HAP-1 (cell line): ENCODE measurements around the gene ANAPC5.
"Not testable (repeated sequence)": the region's sequence is repeated elsewhere in the genome, so short reads cannot be mapped to it uniquely, and the experiment has no call there.

ENCODE experiments used
- DNase-seq, 2 experiments: peaks; one replicate each; pipeline ENCODE4 v3.0.0-alpha.2; 2016 to 2020; ENCODE audit warnings: low spot score in 2 of 2
- H3K27me3 ChIP-seq: fragments of 250-450 bp; sonication (Bioruptor Pico); 2 replicates; pipeline ENCODE4 v1.5.1; 2020; ENCODE audit warnings: low read depth, mild to moderate bottlenecking, moderate library complexity
- H3K36me3 ChIP-seq: fragments of 250-450 bp; sonication (Bioruptor Pico); replicated peaks from 2 replicates; pipeline ENCODE4 v1.5.1; 2020; ENCODE audit warnings: mild to moderate bottlenecking
- H3K4me1 ChIP-seq: fragments of 250-450 bp; sonication (Bioruptor Pico); 2 replicates; pipeline ENCODE4 v1.5.1; 2020; ENCODE audit warnings: mild to moderate bottlenecking
- H3K4me3 ChIP-seq: fragments of 250-450 bp; sonication (Bioruptor Pico); 2 replicates; pipeline ENCODE4 v1.5.1; 2020; ENCODE audit warnings: mild to moderate bottlenecking, moderate library complexity
- H3K9me3 ChIP-seq: fragments of 250-450 bp; sonication (Bioruptor Pico); 2 replicates; pipeline ENCODE4 v1.5.1; 2020; ENCODE audit warnings: mild to moderate bottlenecking, moderate library complexity
- in situ Hi-C: fragments of 300-500 bp; cut with MboI; formaldehyde crosslinking; loops from 3 replicates; pipeline ENCODE4 v1.14.3; 2020; ENCODE audit warnings: low sequenced_read_pairs, inconsistent platforms, mixed read lengths

Gene ANAPC5

DNA sequence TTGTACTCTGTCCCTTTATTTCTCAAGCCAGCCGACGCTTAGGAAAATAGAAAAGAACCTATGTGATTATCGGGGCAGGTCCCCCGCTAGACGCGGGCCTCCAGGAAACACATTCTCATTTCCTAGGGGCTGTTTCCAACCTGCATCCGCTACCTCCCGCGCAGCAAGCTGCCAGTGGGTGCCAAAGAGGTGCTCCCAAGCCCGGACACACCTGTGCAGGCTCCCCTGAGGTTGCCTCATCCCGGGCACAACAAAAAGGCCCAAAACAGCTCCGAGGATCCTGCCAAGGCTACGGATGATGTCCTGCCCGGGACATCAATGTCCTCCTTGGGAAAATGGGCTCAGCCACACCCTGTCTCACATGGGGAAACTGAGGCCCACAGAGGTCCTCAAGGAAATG lies 71.1 kb downstream of the ANAPC5 start:
- H3K9me3 ChIP-seq, H3K27me3 ChIP-seq, in situ Hi-C loops, H3K4me3 ChIP-seq, DNase-seq, H3K4me1 ChIP-seq, H3K36me3 ChIP-seq: not testable (repeated sequence)

DNA sequence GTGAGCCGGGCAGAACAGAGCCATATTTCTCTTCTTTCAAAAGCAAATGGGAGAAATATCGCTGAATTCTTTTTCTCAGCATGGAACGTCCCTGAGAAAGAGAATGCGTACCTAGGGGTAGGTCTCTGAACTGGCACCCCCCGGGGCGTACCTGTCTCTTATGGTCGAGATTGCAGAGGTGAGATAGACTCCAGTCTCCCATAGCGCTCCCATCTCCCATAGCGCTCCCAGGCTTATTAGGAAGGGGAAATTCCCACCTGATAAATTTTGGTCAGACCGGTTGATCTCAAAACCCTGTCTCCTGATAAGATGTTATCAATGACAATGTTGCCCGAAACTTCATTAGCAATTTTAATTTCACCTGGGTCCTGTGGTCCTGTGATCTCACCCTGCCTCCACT lies 71.7 kb downstream of the ANAPC5 start:
- H3K36me3 ChIP-seq, H3K4me3 ChIP-seq, H3K4me1 ChIP-seq, H3K9me3 ChIP-seq, DNase-seq, in situ Hi-C loops, H3K27me3 ChIP-seq: not testable (repeated sequence)

GRCh38 chr12:121279507-121279915 lies 72.7 kb downstream of the ANAPC5 start:
- Histone ChIP-seq H3K4me1 (no peaks in the 10 kb centered on the region), H3K27me3 (no peaks in the 10 kb centered on the region), H3K4me3 (no peak overlapping the region), H3K36me3 (peaks cover 7% of the 10 kb centered on the region), H3K9me3 (no peaks in the 10 kb centered on the region)
- DNase-seq = no peak
- in situ Hi-C loops = no loop called here

- DNase-seq = no peak
- H3K36me3 ChIP-seq = peaks cover 7% of the 10 kb centered on the region
Observed at GRCh38 chr12:121279071-121279375, 73.2 kb downstream of the ANAPC5 start.

GRCh38 chr12:121278169-121279070 lies 73.8 kb downstream of the ANAPC5 start:
- Histone ChIP-seq H3K36me3 (peaks cover 5% of the 10 kb centered on the region), H3K4me1 (no peaks in the 10 kb centered on the region), H3K9me3 (no peaks in the 10 kb centered on the region), H3K27me3 (no peaks in the 10 kb centered on the region), H3K4me3 (no peak overlapping the region)
- in situ Hi-C loops = no loop called here
- DNase-seq = no peak

More at GRCh38 chr12:121279071-121279375, 73.2 kb downstream of the ANAPC5 start:
- Histone ChIP-seq H3K4me1 (no peaks in the 10 kb centered on the region), H3K27me3 (no peaks in the 10 kb centered on the region), H3K4me3 (no peak overlapping the region), H3K9me3 (no peaks in the 10 kb centered on the region)
- in situ Hi-C loops = no loop called here

DNA sequence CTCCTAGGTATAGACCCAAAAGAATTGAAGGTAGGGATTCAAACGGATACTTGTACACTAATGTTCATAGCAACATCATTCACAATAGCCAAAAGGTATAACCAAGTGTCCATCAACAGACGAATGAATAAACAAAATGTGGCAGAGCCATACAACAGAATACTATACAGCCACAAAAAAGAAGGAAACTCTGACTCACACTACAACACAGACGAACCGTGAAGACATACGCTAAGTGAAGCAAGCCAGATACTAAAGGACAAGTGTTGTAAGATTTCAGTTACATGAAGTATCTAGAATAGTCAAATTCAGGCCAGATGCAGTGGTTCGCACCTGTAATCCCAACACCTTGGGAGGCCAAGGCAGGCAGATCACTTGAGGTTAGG lies 74.8 kb downstream of the ANAPC5 start:
- Histone ChIP-seq H3K4me1 (no peaks in the 10 kb centered on the region), H3K9me3 (no peaks in the 10 kb centered on the region), H3K4me3 (no peak overlapping the region), H3K27me3 (no peaks in the 10 kb centered on the region), H3K36me3 (peaks cover 6% of the 10 kb centered on the region; the same call in 1 of the 2 replicates)
- in situ Hi-C loops = no loop called here
- DNase-seq = no peak

GRCh38 chr12:121274036-121274763 lies 78.0 kb downstream of the ANAPC5 start:
- H3K9me3 ChIP-seq = no peaks in the 10 kb centered on the region
- H3K4me1 ChIP-seq = no peaks in the 10 kb centered on the region
- no peak overlapping the region for H3K4me3 ChIP-seq
- no peaks in the 10 kb centered on the region for H3K27me3 ChIP-seq
- DNase-seq = no peak
- in situ Hi-C loops = no loop called here
- peaks cover 11% of the 10 kb centered on the region for H3K36me3 ChIP-seq

- Histone ChIP-seq H3K4me3 (no peak overlapping the region), H3K27me3 (no peaks in the 10 kb centered on the region), H3K9me3 (no peaks in the 10 kb centered on the region), H3K36me3 (peaks cover 18% of the 10 kb centered on the region), H3K4me1 (no peaks in the 10 kb centered on the region)
- no peak for DNase-seq
- in situ Hi-C loops = no loop called here
Observed at GRCh38 chr12:121273364-121273896, 78.8 kb downstream of the ANAPC5 start.

GRCh38 chr12:121267822-121268221 lies 84.4 kb downstream of the ANAPC5 start:
- no peaks in the 10 kb centered on the region for H3K9me3 ChIP-seq
- H3K27me3 ChIP-seq = no peaks in the 10 kb centered on the region
- no peaks in the 10 kb centered on the region for H3K4me1 ChIP-seq
- in situ Hi-C loops = no loop called here
- H3K36me3 ChIP-seq = peaks cover 31% of the 10 kb centered on the region
- DNase-seq = no peak
- no peak overlapping the region for H3K4me3 ChIP-seq

DNA sequence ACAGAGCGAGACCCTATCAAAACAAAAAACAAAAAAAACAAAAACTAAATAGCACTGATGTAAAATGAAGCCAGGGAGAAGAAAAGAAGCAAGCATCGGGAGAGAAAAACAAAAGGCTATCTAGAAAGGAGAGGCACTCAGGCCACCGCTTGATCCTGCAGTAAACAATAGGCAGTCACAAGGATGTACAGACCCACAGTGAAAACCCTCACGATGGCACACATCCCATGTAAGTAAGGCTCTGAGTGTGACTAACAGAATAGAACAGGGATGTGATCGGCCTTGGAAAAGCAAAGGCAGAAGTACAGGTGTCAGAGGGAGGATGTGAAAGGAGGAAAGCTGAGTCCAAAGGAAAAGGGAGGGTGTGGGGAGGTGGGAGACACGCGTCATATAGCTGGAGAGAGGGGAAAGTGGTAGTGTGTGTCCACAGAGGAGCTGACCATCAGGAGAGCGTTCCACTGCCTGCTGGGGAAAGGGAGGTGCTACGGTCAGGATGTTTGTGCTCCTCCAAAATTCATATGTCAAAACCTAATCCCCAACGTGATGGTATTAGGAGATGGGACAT lies 87.2 kb downstream of the ANAPC5 start:
- DNase-seq = no peak
- H3K27me3 ChIP-seq = no peaks in the 10 kb centered on the region
- no peak overlapping the region for H3K4me3 ChIP-seq
- in situ Hi-C loops = no loop called here
- peaks cover 45% of the 10 kb centered on the region for H3K36me3 ChIP-seq
- no peaks in the 10 kb centered on the region for H3K4me1 ChIP-seq
- no peaks in the 10 kb centered on the region for H3K9me3 ChIP-seq

DNA sequence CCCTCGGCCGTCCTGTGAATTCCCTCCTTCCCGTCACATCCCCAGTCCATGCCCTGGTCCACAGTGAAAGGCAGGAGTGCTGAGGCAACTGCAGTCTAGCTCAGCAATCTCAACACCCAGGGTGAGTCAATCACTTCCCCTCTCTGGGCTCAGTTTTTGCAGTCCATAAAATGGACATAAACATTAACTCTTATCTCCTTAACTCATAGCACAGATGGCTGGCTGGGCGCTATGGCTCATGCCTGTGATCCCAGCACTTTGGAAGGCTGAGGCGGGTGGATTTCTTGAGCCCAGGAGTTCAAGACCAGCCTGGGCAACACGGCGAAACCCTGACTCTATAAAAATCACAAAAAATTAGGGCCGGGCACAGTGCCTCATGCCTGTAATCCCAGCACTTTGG lies 88.1 kb downstream of the ANAPC5 start:
- DNase-seq = no peak
- Histone ChIP-seq H3K27me3 (no peaks in the 10 kb centered on the region), H3K4me3 (no peak overlapping the region), H3K9me3 (no peaks in the 10 kb centered on the region), H3K36me3 (peaks cover 41% of the 10 kb centered on the region), H3K4me1 (no peaks in the 10 kb centered on the region)
- in situ Hi-C loops = no loop called here

GRCh38 chr12:121263206-121263935 lies 88.8 kb downstream of the ANAPC5 start:
- Histone ChIP-seq H3K4me1 (no peaks in the 10 kb centered on the region), H3K9me3 (no peaks in the 10 kb centered on the region), H3K4me3 (no peak overlapping the region), H3K36me3 (peaks cover 34% of the 10 kb centered on the region), H3K27me3 (no peaks in the 10 kb centered on the region)
- no peak for DNase-seq
- in situ Hi-C loops = no loop called here

GRCh38 chr12:121261398-121261797 lies 90.8 kb downstream of the ANAPC5 start:
- H3K9me3 ChIP-seq = no peaks in the 10 kb centered on the region
- no peak overlapping the region for H3K4me3 ChIP-seq
- H3K27me3 ChIP-seq = no peaks in the 10 kb centered on the region
- DNase-seq = no peak
- H3K36me3 ChIP-seq = peaks cover 28% of the 10 kb centered on the region
- in situ Hi-C loops = no loop called here
- H3K4me1 ChIP-seq = no peaks in the 10 kb centered on the region
